LoVo (cell line): ENCODE results near the gene NGEF.

ENCODE experiments used
- DNase-seq: peaks from one replicate; pipeline ENCODE4 v3.0.0-alpha.2; 2016; ENCODE audit warnings: low spot score

The NGEF gene

GRCh38 chr2:232997749-232998665 lies 15.0 kb downstream of the NGEF start:
- no peak for DNase-seq

GRCh38 chr2:232994446-232994845 lies 18.6 kb downstream of the NGEF start:
- DNase-seq: no peak

DNA sequence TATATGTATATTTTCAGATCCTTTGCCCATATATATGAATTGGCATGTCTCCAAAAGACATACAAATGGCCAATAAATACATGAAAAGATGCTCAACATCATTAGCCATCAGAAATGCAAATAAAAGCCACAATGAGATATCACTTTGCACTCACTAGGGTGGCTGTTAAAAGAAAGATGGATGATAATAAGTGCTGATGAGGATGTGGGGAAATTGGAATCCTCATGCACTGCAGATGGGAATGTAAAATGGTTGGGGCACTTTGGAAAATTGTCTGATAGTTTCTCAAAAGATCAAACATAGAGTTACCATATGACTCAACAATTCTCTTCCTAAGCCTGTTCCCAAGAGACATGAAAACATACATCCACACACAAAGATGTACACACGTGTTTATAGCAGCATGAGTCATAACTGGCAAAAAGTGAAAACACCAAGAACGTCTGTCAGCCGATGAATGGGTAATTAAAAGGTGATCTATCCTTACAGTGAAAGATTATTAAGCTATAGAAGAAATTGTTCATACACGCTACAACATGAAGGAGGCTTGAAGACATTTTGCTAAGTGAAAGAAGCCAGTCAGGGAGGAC lies 19.7 kb downstream of the NGEF start:
- no peak for DNase-seq

GRCh38 chr2:232986155-232986554 lies 26.9 kb downstream of the NGEF start:
- DNase-seq: no peak

- no peak for DNase-seq
Observed at GRCh38 chr2:232984451-232985207, 28.4 kb downstream of the NGEF start.

GRCh38 chr2:232983669-232984140 lies 29.4 kb downstream of the NGEF start:
- no peak for DNase-seq

GRCh38 chr2:232982926-232983668 lies 30.0 kb downstream of the NGEF start:
- DNase-seq: no peak

- no peak for DNase-seq
Observed at GRCh38 chr2:232981767-232982360, 31.2 kb downstream of the NGEF start.

DNA sequence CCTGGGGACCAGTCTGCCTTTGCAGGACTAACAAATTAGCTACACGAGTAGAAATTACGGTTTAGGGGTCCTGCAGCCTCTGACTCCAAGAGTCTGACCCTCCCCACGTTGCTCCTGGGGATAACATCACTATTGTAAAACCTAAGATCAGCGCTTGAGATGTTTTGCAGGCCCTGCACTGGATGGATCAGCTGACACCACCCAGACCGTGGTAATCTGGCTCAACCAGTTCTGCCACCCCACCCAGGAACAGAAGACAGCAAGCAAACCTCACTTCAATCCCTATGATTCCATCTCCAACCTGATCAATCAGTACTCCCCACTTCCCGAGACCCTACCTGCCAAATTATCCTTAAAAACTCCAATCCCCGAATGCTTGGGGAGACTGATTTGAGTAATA lies 31.7 kb downstream of the NGEF start:
- peak; percentile 23 for DNase-seq

DNA sequence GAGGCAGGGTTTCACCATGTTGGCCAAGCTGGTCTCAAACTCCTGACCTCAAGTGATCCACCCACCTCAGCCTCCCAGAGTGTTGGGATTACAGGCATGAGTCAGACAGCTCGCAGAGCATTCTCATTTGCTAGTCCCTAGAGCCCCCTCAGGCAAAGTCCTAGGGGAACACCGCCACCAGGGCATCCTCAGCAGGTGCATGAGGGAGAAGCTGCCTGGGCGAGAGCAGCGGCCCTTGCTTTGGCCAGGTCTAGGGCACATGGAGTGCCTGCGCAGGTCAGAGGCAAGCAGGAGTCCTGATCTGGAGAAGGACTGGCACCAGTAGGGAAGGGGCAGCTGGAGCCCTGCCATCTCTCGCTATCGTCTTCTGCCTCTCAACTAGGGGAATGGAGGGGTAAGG lies 32.4 kb downstream of the NGEF start:
- DNase-seq: no peak

GRCh38 chr2:232979871-232980461 lies 33.1 kb downstream of the NGEF start:
- peak; percentile 35 for DNase-seq

- no peak for DNase-seq
Observed at GRCh38 chr2:232977438-232977971, 35.6 kb downstream of the NGEF start.

DNA sequence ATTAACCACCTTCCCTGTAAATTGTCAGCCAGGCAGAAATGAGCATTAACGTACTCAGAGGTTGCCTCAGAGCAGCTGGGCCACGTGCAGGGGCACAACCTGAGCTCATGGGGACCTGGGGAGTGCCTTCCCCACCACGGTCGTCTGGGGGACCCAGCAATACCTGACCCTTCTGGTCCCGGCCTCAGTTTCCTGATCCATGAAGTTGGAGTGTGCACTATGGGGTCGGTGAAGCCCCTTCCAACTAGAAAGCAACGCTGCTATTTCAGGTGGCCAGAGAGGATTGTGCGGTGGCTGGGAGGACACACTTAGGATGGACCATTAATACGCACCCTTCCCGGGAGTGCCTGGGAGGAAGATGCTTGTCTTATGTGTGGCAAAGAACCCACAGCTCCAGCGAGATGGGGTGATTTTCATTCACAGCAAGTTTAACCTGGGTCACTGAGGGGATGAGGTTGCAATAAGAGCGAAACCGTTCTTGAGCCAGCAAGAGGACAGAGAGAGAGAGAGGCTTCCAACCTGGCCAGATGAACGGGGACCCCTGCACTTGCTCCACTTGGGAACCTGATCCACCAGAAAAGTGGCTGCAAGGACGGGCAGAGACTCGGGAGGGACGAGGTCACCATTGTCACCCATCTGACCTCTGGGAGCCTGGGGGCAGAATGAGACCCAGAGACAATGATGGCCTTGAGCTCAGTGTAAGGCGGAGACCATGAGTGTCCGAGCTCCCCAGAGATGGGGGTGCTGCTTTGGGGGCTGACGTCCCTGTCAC lies 36.2 kb downstream of the NGEF start:
- no peak for DNase-seq

DNA sequence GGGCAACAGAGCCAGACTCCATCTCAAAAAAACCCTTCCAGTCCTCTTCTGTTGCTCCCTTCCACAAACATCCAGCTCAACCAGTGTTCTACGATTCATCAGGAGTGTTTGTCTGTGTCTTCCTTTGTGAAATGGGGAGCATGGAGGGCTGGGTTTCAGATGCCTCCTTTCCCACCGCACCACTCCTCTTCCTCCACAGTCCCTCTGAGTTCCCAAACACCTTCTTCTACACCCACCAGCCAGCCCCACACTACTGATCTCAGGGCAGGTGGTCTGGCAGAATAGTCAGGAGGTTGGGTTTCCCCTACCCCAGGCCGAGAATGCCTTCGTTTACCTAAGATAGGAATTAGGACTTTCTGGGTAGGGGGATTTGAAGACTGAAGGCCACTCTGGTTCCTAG lies 36.9 kb downstream of the NGEF start:
- no peak for DNase-seq

- DNase-seq: no peak
Observed at GRCh38 chr2:232974396-232974795, 38.7 kb downstream of the NGEF start.

GRCh38 chr2:232973796-232974195 lies 39.3 kb downstream of the NGEF start:
- no peak for DNase-seq

- no peak for DNase-seq
Observed at GRCh38 chr2:232973011-232973735, 39.9 kb downstream of the NGEF start.

GRCh38 chr2:232971744-232972143 lies 41.3 kb downstream of the NGEF start:
- DNase-seq: no peak

DNA sequence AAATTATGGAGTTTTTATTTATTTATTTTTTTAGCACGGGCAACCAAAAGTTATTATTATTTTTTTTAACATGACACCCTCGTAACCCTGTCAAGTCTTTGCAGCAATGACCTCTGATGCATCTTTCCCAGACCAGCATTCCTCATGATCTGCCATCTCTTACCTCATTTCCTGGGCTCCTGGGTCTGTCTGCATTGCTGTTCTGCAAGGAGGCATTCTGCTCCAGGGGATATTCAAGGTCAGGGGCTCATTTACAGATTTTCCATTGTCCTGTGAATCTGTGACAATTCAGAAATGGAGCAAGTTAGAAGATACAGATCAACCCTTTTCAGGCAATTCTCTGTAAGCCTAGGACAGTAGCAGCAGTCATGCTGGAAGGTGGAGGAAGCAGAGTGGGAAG lies 43.0 kb downstream of the NGEF start:
- no peak for DNase-seq
